GM12878 (cell line): ENCODE data around the gene LHFPL3. TPM values are rescaled to one million over a fixed set of nuclear protein-coding genes. Genes with fewer than 3 reads are reported as not detected.

Source experiments
- ATAC-seq: fragments of 200-7000 bp; cut with Tn5 transposase; 3 replicates; pipeline ENCODE4 v1.9.1; 2020; ENCODE audit warnings: mild to moderate bottlenecking, moderate library complexity
- BruUV-seq: library from RNA; stranded (reverse); fragments of 400-500 nt; replicated peaks from 2 replicates; lab custom pipeline; 2021; lab: Mats Ljungman, UMichigan
- CTCF ChIA-PET: fragments of 300-600 bp; sonication (Branson Sonifier 250); formaldehyde crosslinking; extraction: SDS; loops from one replicate; lab custom pipeline; 2021; ENCODE audit warnings: inconsistent platforms; lab: Yijun Ruan, JAX
- POLR2A ChIA-PET: fragments of 350-600 bp; formaldehyde crosslinking; extraction: SDS; loops from one replicate; lab custom pipeline; 2021; ENCODE audit warnings: inconsistent platforms; lab: Charles Lee
- RAD21 ChIA-PET: fragments of 300-600 bp; sonication (Branson Sonifier 250); formaldehyde crosslinking; loops from one replicate; lab custom pipeline; 2023; ENCODE audit warnings: antibody characterized with exemption; ENCODE audit not compliant: unreplicated experiment; lab: Charles Lee
- SMC1A ChIA-PET: fragments of 300-600 bp; sonication (Branson Sonifier 250); formaldehyde crosslinking; loops from one replicate; lab custom pipeline; 2023; ENCODE audit not compliant: unreplicated experiment, uncharacterized antibody; lab: Charles Lee
- DNase-seq: peaks from one replicate; pipeline ENCODE4 v3.0.0-alpha.2; 2011; ENCODE audit warnings: low read depth, low spot score
- FAIRE-seq: peaks from 3 replicates; lab custom pipeline; 2011; peaks lifted over from hg19 to GRCh38; lab: Jason Lieb, UNC
- H2AFZ ChIP-seq: 2 replicates; pipeline ENCODE4 v1.6.0; 2011; ENCODE audit warnings: low read depth, low read length, control low read depth; ENCODE audit not compliant: control insufficient read depth
- H3K27ac ChIP-seq: 2 replicates; pipeline ENCODE4 v1.5.1; 2011; ENCODE audit warnings: control low read depth; ENCODE audit not compliant: control insufficient read depth, insufficient read depth
- H3K27me3 ChIP-seq, 2 experiments: replicated peaks in 1 of 2; 2 replicates each; pipeline versions ENCODE4 v1.6.0 to v1.6.1; 2011; ENCODE audit warnings: low read length in 1 of 2; ENCODE audit not compliant: control insufficient read depth in 2 of 2, insufficient read depth in 2 of 2
- H3K36me3 ChIP-seq, 2 experiments: 2 replicates each; pipeline ENCODE4 v1.5.1; 2011; ENCODE audit warnings: low read length in 1 of 2; ENCODE audit not compliant: control insufficient read depth in 2 of 2, insufficient read depth in 2 of 2
- H3K4me1 ChIP-seq: 2 replicates; pipeline ENCODE4 v1.6.1; 2011; ENCODE audit warnings: mild to moderate bottlenecking, low read length, moderate library complexity, mixed read lengths; ENCODE audit not compliant: control insufficient read depth, insufficient read depth
- H3K4me2 ChIP-seq: 2 replicates; pipeline ENCODE4 v1.6.0; 2011; ENCODE audit warnings: control low read depth; ENCODE audit not compliant: control insufficient read depth, insufficient read depth
- H3K4me3 ChIP-seq: fragments of 200-600 bp; sonication (generic); 2 replicates; pipeline ENCODE4 v1.5.1; 2016
- H3K79me2 ChIP-seq: 2 replicates; pipeline ENCODE4 v1.6.0; 2011; ENCODE audit warnings: low read length; ENCODE audit not compliant: control insufficient read depth, insufficient read depth
- H3K9ac ChIP-seq: 2 replicates; pipeline ENCODE4 v1.8.0; 2011; ENCODE audit warnings: low read length, control low read depth, mixed read lengths; ENCODE audit not compliant: control insufficient read depth, insufficient read depth
- H3K9me3 ChIP-seq: replicated peaks from 3 replicates; pipeline ENCODE4 v1.5.1; 2011; ENCODE audit warnings: mild to moderate bottlenecking, low read length; ENCODE audit not compliant: control insufficient read depth, insufficient read depth
- H4K20me1 ChIP-seq: 2 replicates; pipeline ENCODE4 v1.6.0; 2011; ENCODE audit not compliant: control insufficient read depth, insufficient read depth
- CHD2 ChIP-seq: IDR thresholded peaks from 2 replicates; pipeline ENCODE4 v1.6.1; 2011; ENCODE audit warnings: low read depth, low read length, improper control_type of control experiment, borderline replicate concordance
- FOXM1 ChIP-seq: IDR thresholded peaks from 2 replicates; pipeline ENCODE4 v1.6.1; 2012; ENCODE audit warnings: low read depth, mild to moderate bottlenecking, inconsistent platforms, low read length, moderate library complexity
- IRF4 ChIP-seq: IDR thresholded peaks from 2 replicates; pipeline ENCODE4 v1.6.1; 2011; ENCODE audit warnings: low read depth, low read length
- MEF2B ChIP-seq: fragments of 450-650 bp; IDR thresholded peaks from 2 replicates; pipeline ENCODE4 v1.6.1; 2018; ENCODE audit warnings: mild to moderate bottlenecking, moderate library complexity; ENCODE audit not compliant: partially characterized antibody, poor library complexity, severe bottlenecking
- SUPT20H ChIP-seq: IDR thresholded peaks from 2 replicates; pipeline ENCODE4 v1.6.1; 2011; ENCODE audit warnings: low read depth, mild to moderate bottlenecking, low read length, moderate library complexity, borderline replicate concordance; ENCODE audit not compliant: control insufficient read depth
- WGBS: methylation state at CpG from one replicate; pipeline ENCODE4 v1.1.6; 2016; ENCODE audit warnings: low lambda C conversion rate; ENCODE audit not compliant: insufficient replicate concordance, insufficient coverage; ENCODE audit errors: missing lambda C conversion rate; 5-methylcytosine and 5-hydroxymethylcytosine counted together
- in situ Hi-C: fragments of 300-500 bp; cut with MboI; formaldehyde crosslinking; loops from 9 replicates; pipeline ENCODE4 v1.14.3; 2018; ENCODE audit warnings: mixed read lengths
- intact Hi-C: fragments of 100-400 bp; cut with micrococcal nuclease; formaldehyde crosslinking; loops from one replicate; pipeline ENCODE4 v1.14.2; 2022; ENCODE audit not compliant: unreplicated experiment
- polyA plus RNA-seq, 11 experiments: library from polyadenylated mRNA; depleted of rRNA in 4 of 11; unstranded in 6 of 11; stranded (reverse) in 5 of 11; fragments of >200 nt; fragmentation: Nextera tagmentation in 4 of 11; fragmentation: Illumina TruSeq in 1 of 11; extraction: Ambion mirVana in 4 of 11; extraction: Trizol in 1 of 11; gene quantifications; 1 replicate in 1 of 11; 2 replicates in 10 of 11; pipeline versions ENCODE4 v1.2.1 to v1.2.3, GENCODE V29; 2011 to 2016; ENCODE audit warnings: inconsistent platforms in 2 of 11, missing spikeins in 2 of 11, low read depth in 1 of 11
- total RNA-seq, 4 experiments: library from RNA; depleted of rRNA in 3 of 4; stranded (reverse); fragments of >200 nt in 3 of 4; fragmentation: Illumina TruSeq in 1 of 4; extraction: Trizol in 1 of 4; gene quantifications; 2 replicates each; pipeline versions ENCODE4 v1.2.1 to v1.2.3, GENCODE V29; 2013 to 2021
- TF ChIP-seq, protein P1 (sequence below), 3 experiments: IDR thresholded peaks in 2 of 3; conservative IDR thresholded peaks in 1 of 3; 2 replicates each; pipeline ENCODE4 v1.5.1; 2011; ENCODE audit warnings: low read depth in 3 of 3, low read length in 3 of 3, mild to moderate bottlenecking in 3 of 3, control low read depth in 2 of 3, moderate library complexity in 2 of 3, inconsistent platforms in 1 of 3, mixed read lengths in 1 of 3; ENCODE audit not compliant: control insufficient read depth in 2 of 3, insufficient read depth in 1 of 3; ENCODE audit errors: extremely low read depth in 1 of 3
- TF ChIP-seq, protein P2 (sequence below): fragments of 450-650 bp; formaldehyde crosslinking; IDR thresholded peaks from 2 replicates; pipeline ENCODE4 v1.4.0; 2022; ENCODE audit warnings: mild to moderate bottlenecking, moderate library complexity
- TF ChIP-seq, protein P3 (sequence below): IDR thresholded peaks from 2 replicates; pipeline ENCODE4 v1.6.1; 2011; ENCODE audit warnings: borderline replicate concordance, low read depth, mild to moderate bottlenecking, moderate library complexity, low read length; ENCODE audit not compliant: insufficient read depth, poor library complexity, severe bottlenecking

LHFPL3 gene
- total and polyA plus RNA-seq, 10 of the 15 experiments (the other 5 are each of a cell fraction or from before 2014, with no cell fraction given) = 0.09 TPM; not detected in 9

DNA sequence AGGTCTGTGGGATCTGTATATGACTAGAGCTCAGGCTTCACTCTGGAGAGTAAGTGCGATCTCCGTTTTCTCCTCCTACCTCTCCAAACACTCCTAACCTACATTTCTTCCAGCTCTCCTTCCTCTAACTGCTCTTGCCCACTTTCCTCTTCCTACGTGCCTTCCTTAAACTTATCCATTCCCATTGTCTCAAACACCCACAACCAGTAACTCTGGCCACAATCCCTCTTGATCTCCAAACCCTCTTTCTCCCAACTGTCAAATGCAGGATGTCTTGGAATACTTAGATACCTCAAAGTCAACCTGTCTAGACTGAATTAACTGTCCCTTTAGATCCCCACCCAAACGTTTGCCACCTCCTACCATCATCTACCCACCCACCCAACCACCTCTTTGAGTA lies 471.9 kb downstream of the LHFPL3 start:
- ChIA-PET POLR2A (no interaction called here), SMC1A (no interaction called here), CTCF (interaction anchor here (1.0 kb wide), 1 partner anchor 157 kb away, joined by 3 read pairs; no protein-coding TSS in a partner anchor), RAD21 (no interaction called here)
- Histone ChIP-seq H4K20me1 (no peaks in the 10 kb centered on the region), H3K79me2 (no peaks in the 10 kb centered on the region), H3K4me3 (no peak overlapping the region), H3K27ac (no peak overlapping the region), H3K9ac (no peak overlapping the region), H3K4me1 (no peaks in the 10 kb centered on the region), H2AFZ (no peak overlapping the region), H3K9me3 (no peaks in the 10 kb centered on the region), H3K4me2 (no peak overlapping the region), H3K36me3 (no peaks in the 10 kb centered on the region), H3K27me3 (no peaks in the 10 kb centered on the region; a peak in 1 of 4 replicates)
- no TSS peak for BruUV-seq
- TF ChIP-seq MEF2B (no peak), IRF4 (no peak), SUPT20H (no peak), CHD2 (no peak), FOXM1 (no peak)
- TF ChIP-seq, protein P1, sequence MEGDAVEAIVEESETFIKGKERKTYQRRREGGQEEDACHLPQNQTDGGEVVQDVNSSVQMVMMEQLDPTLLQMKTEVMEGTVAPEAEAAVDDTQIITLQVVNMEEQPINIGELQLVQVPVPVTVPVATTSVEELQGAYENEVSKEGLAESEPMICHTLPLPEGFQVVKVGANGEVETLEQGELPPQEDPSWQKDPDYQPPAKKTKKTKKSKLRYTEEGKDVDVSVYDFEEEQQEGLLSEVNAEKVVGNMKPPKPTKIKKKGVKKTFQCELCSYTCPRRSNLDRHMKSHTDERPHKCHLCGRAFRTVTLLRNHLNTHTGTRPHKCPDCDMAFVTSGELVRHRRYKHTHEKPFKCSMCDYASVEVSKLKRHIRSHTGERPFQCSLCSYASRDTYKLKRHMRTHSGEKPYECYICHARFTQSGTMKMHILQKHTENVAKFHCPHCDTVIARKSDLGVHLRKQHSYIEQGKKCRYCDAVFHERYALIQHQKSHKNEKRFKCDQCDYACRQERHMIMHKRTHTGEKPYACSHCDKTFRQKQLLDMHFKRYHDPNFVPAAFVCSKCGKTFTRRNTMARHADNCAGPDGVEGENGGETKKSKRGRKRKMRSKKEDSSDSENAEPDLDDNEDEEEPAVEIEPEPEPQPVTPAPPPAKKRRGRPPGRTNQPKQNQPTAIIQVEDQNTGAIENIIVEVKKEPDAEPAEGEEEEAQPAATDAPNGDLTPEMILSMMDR (IDR thresholded peaks at IDR 0.05 in 2 of 3, conservative IDR thresholded peaks at IDR 0.05 in 1 of 3; ENCODE audit: control insufficient read depth in 2 of 3, extremely low read depth in 1 of 3, insufficient read depth in 1 of 3, low read depth in 3 of 3, low read length in 3 of 3) = no peak
- TF ChIP-seq, protein P2, sequence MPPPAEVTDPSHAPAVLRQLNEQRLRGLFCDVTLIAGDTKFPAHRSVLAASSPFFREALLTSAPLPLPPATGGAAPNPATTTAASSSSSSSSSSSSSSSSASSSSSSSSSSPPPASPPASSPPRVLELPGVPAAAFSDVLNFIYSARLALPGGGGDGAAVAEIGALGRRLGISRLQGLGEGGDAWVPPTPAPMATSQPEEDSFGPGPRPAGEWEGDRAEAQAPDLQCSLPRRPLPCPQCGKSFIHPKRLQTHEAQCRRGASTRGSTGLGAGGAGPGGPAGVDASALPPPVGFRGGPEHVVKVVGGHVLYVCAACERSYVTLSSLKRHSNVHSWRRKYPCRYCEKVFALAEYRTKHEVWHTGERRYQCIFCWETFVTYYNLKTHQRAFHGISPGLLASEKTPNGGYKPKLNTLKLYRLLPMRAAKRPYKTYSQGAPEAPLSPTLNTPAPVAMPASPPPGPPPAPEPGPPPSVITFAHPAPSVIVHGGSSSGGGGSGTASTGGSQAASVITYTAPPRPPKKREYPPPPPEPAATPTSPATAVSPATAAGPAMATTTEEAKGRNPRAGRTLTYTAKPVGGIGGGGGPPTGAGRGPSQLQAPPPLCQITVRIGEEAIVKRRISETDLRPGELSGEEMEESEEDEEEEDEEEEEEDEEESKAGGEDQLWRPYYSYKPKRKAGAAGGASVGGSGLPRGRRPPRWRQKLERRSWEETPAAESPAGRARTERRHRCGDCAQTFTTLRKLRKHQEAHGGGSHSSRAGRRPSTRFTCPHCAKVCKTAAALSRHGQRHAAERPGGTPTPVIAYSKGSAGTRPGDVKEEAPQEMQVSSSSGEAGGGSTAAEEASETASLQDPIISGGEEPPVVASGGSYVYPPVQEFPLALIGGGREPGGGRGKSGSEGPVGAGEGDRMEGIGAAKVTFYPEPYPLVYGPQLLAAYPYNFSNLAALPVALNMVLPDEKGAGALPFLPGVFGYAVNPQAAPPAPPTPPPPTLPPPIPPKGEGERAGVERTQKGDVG (CRISPR knock-in tag) = no peak
- TF ChIP-seq, protein P3, sequence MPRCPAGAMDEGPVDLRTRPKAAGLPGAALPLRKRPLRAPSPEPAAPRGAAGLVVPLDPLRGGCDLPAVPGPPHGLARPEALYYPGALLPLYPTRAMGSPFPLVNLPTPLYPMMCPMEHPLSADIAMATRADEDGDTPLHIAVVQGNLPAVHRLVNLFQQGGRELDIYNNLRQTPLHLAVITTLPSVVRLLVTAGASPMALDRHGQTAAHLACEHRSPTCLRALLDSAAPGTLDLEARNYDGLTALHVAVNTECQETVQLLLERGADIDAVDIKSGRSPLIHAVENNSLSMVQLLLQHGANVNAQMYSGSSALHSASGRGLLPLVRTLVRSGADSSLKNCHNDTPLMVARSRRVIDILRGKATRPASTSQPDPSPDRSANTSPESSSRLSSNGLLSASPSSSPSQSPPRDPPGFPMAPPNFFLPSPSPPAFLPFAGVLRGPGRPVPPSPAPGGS = no peak
- FAIRE-seq = no peak
- ATAC-seq = no peak
- intact Hi-C loops = no loop called here
- in situ Hi-C loops = no loop called here
- WGBS = 21% methylated on average over 4 of the region's 4 CpGs
- no peak for DNase-seq
